Measurements from ENCODE around the gene RNF181.
"Not testable (repeated sequence)": the region's sequence is repeated elsewhere in the genome, so short reads cannot be mapped to it uniquely, and the experiment has no call there.

Gene RNF181, protein sequence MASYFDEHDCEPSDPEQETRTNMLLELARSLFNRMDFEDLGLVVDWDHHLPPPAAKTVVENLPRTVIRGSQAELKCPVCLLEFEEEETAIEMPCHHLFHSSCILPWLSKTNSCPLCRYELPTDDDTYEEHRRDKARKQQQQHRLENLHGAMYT

DNA sequence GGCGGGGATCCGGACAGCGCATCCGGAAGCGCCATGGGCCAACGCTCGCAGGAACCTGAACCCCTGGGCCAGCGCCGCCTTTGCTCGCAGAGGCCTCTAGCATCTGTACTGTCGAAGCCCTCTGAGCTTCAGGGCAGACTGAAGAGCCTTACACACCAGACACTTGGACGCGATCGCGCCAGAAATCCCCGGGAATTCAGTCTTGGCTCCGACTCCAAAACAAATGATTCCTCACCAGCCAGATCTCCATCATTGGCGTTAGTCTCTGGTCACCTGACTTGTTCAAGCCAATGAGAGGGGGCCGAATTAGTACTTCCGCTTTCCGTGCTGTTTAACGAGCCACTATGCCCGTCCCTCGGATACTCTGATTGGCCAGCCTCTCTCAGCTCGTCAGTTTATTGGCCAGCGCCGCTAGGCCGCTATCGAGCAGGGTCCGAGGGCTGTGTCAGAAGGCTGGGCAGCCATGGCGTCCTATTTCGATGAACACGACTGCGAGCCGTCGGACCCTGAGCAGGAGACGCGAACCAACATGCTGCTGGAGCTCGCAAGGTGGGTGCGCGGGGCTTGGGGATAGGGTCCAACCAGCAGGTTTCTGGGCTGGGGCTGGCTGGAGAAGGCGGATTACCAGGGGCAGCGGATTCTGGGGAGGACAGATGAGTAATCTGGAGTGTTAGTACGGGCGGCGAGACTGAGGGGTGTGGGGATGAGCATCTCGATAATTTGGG lies at the start of gene RNF181:
RNF181 (plus strand) TSS at position 445 of the 725 bp plus-strand sequence; CDS start at position 464, 19 bp downstream.
- peak; percentile 94 for DNase-seq

DNA sequence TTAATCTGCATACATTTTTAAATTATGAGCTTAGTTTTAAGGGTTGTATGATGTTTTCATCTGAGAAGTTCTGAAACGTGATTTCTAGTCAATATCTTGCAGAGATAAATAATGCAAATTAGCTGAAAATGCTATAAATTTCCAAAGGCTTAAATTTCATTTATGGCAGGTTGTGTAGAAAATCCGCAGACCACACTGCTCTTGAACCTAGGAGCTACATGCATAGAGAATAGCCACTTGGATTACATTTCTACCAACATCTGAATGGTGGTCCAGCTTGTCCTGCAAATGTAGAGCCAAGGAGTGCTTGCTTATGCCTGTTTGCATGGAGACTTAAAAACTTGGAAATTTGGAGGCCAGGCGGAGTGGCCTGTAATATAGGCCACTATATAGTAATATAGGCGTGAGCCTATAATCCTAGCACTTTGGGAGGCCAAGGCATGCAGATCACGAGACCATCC lies 49.7 kb upstream of the RNF181 start:
- no peak for DNase-seq

DNA sequence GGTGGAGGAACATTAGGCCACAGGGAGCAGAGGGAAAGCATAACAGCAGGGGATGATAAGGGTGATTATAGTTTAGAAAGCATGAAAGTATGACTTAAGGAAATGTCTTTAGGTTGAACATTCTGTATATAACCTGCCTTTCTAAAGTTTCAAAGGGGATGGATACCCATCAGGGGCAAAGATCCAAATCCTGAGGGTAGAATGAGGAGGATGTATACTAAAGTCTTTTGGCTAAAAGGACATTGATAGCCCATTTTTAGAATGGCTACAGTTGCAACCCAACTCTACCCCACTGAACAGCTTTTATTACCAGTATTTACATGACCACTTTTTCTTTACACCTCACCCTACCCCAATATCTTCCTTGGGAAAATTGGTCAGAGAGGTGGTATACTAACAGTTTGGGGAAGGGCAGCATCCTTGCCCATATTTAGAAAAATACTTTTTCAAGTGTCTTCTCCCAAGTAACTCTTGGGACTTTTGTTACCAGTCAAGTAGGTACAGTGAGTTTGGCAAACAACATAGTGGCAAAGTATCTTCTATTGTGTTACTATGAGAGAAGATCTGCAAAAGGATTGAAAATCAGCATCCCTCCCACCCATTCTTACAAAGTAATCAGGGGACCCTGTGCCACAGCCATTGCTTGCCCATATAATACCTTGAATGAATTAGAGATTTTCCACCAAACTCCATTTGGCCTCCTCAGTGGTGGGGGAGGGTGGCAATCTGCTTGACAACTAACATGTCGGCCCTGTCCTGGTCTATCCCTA lies 48.3 kb upstream of the RNF181 start:
- DNase-seq = no peak

DNA sequence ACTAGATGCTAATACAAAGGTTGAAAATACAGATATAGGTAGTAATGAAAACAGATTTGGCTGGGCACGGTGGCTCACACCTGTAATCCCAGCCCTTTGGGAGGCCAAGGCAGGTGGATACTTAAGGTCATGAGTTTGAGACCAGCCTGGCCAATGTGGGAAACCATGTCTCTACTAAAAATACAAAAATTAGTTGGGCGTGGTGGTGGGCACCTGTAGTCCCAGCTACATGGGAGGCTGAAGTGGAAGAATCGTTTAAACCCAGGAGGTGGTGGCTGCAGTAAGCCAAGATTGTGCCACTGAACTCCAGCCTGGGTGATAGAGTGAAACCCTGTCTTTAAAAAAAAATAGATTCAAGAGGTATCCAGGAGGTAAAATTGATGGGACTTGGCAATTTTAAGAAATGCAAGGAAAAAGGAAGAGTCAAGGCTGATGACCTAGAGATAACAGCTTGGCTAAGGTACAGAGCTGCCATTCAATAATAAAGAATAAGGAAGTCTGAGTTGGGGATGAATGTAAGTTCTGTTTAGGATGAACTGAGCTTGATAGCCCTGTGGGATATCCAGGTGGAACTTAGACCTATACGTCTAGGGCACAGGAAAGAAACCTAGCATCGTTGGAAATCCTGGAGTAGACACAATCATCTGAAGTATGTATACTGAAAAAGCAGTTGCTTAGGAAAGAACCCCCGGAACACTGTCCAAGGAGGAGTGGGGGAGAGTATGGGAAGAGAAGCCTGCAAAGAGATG lies 47.5 kb upstream of the RNF181 start:
- DNase-seq = no peak

DNA sequence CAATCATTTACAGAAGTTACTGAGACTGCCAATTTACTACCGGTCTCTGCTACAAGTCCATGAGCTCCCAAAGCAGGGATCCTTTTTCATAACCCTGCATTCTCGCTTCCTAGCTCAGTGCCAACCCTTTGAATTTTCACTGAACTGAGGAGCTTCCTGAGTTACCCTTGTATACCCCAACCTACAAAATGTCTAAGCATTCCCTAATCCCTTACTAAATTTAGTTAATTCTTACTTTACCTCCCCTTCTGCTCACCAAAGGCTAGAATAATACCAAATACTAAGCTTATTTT lies 47.0 kb upstream of the RNF181 start:
- no peak for DNase-seq

DNA sequence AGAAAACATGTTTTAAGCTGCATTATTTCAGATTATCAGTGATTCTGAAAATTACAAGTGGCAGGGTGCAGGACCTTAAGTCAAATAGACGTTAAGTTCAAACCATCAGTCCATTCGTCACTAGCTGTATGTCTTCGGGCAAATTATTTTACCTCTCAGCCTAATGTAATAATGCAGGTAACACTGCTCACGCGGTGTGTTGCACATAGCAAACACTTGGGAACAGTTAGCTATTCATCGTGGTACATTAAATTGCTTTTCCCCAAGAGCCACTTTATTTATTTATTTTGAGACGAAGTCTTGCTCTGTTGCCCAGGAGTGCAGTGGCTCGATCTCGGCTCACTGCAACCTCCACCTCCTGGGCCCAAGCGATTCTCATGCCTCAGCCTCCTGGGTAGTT lies 46.5 kb upstream of the RNF181 start:
- no peak for DNase-seq

DNA sequence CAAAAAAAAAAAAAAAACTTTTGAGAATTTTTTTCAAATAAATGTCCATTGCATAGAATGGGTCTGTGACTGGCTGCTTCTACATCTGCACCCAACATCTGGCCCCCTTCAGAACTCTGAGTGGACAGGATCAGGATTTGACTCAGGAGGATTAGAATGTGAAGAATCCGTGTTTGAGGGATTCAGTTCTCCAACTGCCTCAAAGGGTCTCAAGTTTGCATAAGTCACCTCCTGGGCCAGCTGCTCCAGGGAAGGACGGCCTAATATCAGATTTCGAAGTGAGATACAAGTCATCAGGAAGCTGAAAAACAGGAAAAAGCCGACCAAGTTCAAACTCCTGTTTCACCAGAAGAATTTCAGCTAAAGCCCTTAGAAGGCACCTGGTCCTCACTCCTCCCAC lies 45.7 kb upstream of the RNF181 start:
- DNase-seq = no peak

DNA sequence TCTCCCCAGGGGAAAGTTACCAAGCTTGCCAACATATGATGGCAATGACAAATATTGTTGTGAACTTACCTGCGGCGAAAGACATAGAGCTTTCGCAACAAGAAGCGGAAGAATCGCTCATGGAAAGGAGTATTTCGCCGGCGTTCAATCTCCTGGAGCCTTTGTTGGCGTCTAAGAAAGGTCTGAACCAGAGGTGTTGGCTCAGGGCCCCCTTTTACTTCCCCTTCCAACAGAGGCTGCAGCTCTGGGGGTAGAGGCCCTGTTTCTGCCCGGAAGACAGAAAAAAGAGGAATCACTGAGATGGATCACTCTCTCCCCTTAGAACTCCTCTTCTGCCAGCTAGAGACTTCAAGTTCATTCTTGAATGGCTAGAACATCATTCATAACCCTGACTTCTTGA lies 45.1 kb upstream of the RNF181 start:
- DNase-seq = no peak

DNA sequence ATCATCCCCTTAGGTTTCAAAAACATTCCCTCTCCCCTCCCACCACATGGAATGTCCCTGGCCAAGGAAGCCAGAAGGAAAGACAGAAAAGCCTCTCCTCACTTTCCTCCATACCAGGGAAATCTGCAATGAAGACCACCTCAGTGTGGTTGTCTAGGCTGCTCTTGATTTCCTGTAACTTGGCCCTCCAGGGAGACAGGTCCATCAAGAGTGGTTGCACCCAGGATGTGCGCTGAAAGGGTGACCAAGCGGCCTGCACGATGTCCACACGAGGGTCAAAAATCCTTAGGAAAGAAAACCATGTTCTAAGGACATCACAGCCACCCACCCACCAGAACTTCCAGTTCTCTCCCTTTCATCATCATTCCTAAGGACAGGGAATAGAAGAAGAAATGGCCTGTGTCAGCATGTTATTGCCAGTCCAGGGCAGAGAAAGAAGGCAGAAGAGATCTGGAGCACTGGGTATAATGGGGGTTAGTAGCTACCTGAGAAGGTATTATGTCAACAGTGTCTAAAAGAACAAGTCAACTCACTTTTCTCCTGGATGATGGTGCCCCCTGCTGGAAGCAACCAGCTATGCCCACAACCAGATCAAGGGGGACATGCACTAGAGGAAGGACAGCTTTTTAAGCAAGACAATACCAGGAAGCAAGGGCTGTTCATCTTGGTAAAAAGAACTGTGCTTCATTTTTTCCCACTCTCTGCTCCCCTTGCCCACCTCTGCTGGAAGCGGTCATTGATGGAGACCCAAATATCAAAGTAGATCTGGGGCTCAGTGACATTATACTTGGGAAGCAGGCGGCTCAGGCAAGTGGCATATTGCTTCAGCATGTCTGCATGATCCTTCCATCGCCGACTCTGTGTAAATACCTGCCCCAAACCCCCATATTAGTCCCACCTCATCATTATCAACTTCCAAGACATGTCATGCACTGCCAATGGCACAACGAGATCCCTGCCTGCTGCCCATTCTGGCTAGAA lies 43.6 kb upstream of the RNF181 start:
- no peak for DNase-seq

DNA sequence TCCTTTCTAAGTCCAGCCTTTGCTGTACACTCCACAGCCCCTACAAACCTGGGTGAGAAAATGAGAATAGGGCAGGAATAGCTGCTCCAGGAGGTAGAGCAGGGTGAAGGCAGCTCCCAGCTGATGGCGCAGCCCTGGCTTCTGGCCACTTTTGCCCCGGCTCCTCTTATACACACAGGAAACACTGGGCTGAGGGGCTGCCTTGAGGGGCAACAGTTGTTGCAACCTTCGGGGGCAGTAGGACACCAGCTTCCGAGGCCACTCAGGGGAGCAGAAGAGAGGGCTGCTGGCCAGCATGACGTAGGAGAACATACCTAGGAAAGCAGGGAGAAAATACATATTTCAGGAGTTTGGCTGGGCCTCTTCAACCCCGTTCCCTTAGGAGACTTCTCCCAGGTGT lies 42.4 kb upstream of the RNF181 start:
- no peak for DNase-seq

DNA sequence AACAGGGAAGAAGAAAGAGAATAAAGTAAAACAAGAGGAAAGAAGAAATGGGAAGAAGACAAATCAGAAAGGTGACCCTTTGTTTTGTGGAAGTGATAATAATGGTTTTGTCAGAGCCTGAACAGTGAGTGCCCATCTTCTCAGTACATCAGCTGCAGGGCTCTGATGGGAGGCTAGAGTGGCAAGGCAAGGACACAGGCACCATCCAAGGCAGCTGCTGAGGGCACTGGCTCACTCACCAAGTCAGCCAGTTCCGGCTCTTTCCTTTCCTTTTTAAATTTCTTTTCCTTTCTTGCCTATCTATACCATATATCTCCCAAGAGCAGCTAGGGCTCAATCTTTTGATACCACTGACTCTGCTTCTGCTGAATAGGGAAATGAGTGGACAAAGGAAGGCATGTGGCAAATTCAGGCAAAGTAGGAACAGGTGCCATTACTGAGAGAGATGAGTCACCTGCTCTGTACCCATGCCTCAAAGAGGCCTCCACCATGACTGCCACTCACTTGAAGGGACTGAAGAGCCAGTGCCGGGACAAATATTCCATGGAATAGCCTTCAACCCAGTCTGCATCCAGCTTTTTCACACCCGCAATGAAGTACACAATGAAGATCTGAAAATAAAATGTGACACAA lies 40.4 kb upstream of the RNF181 start:
- DNase-seq = no peak

DNA sequence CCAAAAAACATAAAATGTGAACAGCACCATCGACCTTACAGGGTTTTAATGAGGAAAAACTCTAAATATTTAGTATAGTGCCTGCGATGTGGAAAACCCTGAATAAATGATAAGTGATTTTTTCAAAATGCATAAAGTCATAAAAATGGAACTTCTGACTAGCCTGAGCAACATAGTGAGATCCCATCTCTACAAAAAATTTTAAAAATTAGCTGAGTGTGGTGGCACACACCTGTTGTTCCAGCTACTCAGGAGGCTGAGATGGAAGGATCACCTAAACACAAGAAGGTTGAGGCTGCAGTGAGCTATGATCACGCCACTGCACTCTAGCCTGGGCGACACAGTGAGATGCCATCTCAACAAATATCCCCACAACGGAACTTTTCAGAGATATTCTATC lies 38.4 kb upstream of the RNF181 start:
- DNase-seq = no peak

DNA sequence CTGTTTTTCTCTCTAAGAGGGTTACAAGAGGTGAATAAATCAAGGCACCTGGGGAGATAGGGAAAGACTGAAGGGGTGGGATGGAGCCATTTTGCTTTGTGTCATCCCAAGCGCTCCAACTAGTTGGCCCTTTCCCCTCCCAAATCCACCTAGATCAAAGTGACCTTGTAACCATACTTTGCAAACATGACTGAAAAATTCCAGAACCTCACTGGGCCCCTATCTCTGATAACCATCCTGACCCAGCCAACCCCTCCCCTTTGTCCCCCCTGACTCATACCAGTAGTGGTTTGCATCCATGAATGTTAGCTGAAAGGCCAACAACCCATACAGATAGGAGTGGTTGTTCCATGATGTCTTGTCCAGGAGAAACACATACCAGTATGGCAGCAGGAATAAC lies 37.4 kb upstream of the RNF181 start:
- no peak for DNase-seq

DNA sequence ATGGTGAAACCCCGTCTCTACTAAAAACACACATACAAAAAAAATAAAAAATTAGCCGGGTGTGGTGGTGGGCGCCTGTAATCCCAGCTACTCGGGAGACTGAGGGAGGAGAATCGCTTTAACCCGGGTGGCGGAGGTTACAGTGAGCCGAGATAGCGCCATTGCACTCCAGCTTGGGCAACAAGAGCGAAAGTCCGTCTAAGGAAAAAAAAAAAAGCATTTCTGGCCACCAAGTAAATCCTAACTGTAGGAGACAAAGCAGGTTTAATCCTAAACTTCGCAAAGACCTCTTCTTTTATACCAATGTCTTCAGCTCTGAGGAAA lies 35.2 kb upstream of the RNF181 start:
- not testable (repeated sequence) for DNase-seq

DNA sequence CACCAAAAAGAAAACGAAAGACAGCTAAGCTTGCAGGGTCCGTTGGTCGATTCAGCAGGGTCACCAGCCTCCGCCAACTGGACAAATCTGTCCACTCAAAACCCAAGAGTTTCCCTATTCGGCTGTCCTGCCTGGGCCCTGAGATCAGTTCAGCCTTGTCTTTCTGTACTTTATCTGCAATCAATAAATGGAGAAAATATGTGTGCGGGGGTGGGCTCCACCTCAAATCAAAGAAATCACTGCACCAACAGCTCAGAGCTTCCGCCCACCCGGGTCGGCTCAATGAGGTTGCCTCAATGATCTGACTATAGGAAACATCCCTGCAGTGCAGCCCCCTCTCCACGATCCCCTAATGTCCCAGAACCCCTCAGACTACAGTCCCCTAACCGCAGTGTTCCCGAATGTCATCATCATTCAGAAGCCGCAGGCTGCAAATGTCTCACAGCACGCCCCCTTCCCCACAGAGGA lies 34.7 kb upstream of the RNF181 start:
- DNase-seq = no peak

DNA sequence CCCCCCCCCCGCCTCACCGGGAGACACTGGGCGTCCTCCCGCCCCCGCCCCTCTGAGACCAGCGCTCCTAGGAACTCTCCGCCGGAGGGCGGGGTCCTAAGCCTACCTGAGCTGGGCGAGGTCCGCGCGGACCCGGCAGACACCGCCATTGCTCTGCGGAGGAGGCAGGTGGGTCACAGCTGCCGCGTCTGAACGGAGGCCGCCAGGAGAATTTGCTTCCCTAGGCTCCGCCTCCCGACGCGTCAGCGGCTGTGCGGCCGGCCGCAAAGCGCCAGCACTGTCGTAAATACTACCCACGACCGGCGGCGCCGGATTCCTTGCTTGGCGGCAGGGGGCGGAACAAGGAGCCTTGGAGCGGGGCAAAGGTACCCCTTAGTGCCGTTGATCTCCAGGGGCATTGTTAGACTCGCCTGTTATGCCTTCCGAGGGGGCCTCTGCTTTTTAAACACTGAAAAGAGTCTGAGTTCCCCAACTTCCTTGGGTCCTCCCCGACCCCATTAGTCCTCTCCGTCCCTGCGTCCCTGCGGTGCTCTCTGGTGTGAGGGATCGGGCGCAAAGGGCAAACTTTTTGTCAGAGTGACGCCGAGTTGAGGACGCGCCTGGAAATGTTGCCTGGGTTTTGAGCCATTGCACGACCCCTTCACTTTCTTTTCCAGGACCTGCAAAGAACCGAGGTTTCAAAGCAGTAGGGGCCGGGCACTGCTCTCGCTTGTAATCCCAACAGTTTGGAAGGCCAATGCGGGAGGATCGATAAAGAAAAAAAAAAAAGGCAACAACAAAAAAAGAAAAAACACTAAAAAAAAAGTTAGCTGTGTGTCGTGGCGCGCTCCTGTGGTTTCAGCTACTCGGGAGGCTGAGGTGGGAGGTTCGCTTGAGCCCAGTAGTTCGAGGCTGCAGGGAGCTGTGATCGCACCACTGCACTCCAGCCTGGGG lies 34.0 kb upstream of the RNF181 start, which contains the start of gene GGCX:
GGCX (minus strand) TSS at position 214 of the 933 bp plus-strand sequence; CDS start at position 149, 65 bp downstream.
- peak; percentile 64 for DNase-seq

DNA sequence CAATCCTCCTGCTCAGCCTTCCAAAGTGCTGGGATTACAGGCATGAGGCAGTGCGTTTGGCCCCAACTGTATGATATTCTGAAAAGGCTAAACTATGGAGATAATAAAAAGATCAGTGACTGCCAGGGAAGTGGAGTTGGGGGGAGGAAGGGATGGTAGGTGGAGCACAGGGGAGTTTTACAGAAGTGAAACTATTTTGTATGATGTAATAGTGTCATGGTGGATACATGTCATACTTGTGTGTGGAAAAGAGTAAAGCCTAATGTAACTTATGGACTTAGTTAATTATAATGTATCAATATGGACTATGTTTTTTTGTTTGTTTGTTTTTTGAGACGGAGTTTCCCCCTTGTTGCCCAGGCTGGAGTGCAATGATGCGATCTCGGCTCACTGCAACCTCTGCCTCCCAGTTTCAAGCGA lies 31.4 kb upstream of the RNF181 start:
- DNase-seq = no peak

DNA sequence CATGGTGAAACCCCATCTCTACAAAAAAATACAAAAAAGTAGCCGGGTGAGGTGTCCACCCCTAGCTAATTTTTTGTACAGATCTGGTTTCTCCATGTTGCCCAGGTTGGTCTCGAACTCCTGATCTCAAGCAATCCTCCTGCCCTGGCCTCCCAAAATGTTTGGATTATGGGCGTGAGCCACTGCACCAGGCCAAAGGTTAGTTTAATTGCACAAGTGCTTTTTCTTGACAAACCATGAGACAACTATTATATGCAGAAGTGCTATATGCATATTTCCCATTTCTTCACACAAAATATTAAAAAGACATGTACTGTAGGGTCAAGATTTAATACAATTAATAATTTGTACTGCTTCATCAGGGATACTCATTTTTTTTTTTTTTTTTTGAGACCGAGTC lies 29.3 kb upstream of the RNF181 start:
- DNase-seq = no peak

DNA sequence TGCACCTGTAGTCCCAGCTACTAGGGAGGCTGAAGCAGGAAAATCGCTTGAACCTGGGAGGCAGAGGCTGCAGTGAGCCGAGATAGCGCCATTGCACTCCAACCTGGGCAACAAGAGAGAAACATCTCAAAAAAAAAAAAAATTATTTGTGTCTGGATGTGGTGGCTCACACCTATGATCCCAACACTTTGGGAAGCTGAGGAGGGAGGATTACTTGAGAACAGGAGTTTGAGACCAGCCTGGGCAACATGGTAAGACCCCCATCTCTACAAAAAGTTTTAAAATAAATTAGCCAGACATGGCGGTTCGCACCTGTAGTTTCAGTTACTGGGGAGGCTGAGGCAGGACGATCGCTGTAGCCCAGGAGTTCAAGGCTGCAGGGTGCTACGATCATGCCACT lies 19.8 kb upstream of the RNF181 start:
- no peak for DNase-seq

DNA sequence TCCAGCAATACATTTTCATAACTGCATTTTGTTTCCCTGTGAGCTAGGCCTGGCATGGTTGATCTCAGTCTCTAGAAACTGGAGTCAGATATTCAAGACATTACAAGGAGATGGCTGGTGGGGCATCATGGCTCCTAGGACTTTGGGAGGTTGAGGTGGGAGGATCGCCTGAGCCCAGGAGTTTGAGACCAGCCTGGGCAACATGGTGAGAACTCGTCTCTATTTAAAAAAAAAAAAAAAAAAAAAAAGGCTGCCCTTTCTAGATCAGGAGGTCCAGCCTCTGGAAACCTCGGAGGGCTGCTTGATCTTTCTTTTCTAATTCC lies 18.5 kb upstream of the RNF181 start:
- DNase-seq = no peak

All from NCI-H524 treated with DMSO at 0.1 percent for 48 hours (cell line).